WI38 (cell line): Measurements from ENCODE around the gene CUL4A.
A peak's percentile ranks its signal among the peaks of the same experiment; 100 is the strongest.

Source experiments
- H3K4me3 ChIP-seq: 2 replicates; pipeline ENCODE4 v1.5.1; 2011; ENCODE audit warnings: low read depth, mild to moderate bottlenecking, control low read depth, low read length
- CTCF ChIP-seq: IDR thresholded peaks from 2 replicates; pipeline ENCODE4 v1.5.1; 2012; ENCODE audit warnings: low read depth, mild to moderate bottlenecking, control low read depth, low read length

The CUL4A gene

GRCh38 chr13:113280126-113280525 is 70.7 kb downstream of the CUL4A start:
- TF ChIP-seq CTCF, result no peak
- no peak overlapping the region for H3K4me3 ChIP-seq

GRCh38 chr13:113283904-113284303 is 74.5 kb downstream of the CUL4A start:
- TF ChIP-seq CTCF, result no peak
- H3K4me3 ChIP-seq, result no peak overlapping the region

GRCh38 chr13:113288880-113289279 is 79.5 kb downstream of the CUL4A start:
- no peak overlapping the region for H3K4me3 ChIP-seq
- TF ChIP-seq CTCF, result no peak

GRCh38 chr13:113291129-113291528 is 81.7 kb downstream of the CUL4A start:
- no peak overlapping the region for H3K4me3 ChIP-seq
- TF ChIP-seq CTCF, result no peak

GRCh38 chr13:113292021-113292862 is 82.8 kb downstream of the CUL4A start:
- peak overlapping the region; percentile 42 for H3K4me3 ChIP-seq
- TF ChIP-seq CTCF, result no peak

GRCh38 chr13:113293686-113294085 is 84.3 kb downstream of the CUL4A start:
- no peak for TF ChIP-seq CTCF

GRCh38 chr13:113295776-113296175 is 86.4 kb downstream of the CUL4A start:
- no peak for TF ChIP-seq CTCF
- no peak overlapping the region for H3K4me3 ChIP-seq

More at GRCh38 chr13:113293686-113294085, 84.3 kb downstream of the CUL4A start:
- H3K4me3 ChIP-seq, result no peak overlapping the region
